ENCODE results near the gene TBC1D22A.
A peak's percentile ranks its signal among the peaks of the same experiment; 100 is the strongest.

Gene TBC1D22A

DNA sequence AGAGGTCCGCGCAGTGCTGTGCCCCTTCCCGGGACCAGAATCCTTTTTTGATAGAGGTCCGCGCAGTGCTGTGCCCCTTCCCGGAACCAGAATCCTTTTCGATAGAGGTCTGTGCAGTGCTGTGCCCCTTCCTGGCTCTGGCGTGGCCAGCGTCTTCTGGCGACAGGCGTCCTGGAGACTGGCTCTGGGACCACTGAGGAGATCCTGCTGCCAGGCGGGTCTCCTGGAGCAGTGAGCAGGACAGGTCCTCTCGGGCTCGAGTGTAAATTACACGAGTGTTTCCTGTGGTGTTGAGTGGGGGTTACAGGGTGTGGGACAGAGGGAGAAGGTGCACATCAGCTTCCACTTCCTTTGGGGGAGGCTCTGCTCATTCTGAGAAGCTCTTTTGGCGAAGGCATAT lies 98.1 kb downstream of the TBC1D22A start:
- DNase-seq (ENCODE audit: low spot score) = no peak

GRCh38 chr22:46861468-46862367 lies 99.3 kb downstream of the TBC1D22A start:
- DNase-seq (ENCODE audit: low spot score) = no peak

DNA sequence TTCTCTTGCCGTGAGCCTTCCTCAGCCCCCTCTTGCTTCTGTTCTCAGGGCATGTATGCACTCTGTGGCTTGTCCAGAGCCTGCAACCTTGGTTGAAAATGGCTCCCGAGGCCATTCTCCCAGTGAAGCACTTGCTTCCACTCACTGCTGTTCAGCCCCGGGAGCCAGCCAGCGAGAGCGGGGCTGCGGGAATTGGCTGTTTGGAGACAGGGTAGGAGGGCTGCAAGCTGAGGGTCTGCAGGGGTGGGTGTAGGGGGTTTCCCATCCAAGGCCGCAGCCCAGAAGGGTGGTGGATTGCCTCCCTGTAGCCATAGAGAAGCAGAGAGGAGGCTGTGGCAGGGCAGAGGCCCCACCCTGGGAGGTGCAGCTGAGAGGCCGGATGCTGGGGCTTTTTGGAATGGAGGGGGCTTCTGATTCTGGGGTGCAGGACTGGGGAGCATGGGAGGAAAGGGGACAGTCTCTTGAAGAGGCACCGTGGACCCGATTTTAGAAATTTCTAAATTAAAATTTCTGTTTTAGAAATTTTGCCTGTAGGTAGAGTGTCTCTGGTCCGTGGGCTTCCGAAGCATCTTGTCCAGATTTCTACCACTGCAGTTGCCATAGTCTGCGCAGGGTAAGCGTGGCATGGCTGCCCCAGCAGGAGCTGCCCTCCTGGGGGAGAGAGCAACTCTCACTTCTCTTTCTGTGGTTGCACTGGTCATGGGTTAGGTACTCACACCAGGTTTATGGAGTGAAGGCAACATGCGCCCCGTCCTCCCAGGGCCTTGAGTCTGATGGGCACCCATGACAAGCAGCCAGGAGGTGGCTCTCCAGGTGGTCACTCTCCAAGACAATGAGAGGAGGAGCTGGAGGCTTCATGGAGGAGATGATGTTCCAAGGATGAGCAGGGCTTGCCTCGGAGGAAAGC lies 100.2 kb downstream of the TBC1D22A start:
- DNase-seq (ENCODE audit: low spot score) = no peak

DNA sequence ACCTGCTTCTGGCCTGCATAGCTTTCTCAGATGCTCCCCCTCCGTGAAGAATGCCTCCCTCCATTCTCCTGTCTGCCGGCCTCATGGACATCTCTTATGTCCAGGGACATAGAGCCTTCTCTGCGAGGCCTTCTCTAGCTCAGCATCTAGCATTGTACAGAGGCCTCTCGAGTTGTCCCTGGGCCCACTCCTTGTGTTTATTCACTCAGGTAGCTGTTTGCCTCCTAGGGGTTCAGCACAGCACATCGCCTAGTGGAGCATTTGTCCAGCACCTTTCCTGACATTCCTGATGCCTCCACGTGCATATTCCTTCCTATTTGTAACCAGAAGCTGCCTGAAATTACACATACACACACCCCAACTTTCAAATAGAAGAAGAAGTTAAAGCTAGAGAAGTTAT lies 101.3 kb downstream of the TBC1D22A start:
- no peak for DNase-seq (ENCODE audit: low spot score)

DNA sequence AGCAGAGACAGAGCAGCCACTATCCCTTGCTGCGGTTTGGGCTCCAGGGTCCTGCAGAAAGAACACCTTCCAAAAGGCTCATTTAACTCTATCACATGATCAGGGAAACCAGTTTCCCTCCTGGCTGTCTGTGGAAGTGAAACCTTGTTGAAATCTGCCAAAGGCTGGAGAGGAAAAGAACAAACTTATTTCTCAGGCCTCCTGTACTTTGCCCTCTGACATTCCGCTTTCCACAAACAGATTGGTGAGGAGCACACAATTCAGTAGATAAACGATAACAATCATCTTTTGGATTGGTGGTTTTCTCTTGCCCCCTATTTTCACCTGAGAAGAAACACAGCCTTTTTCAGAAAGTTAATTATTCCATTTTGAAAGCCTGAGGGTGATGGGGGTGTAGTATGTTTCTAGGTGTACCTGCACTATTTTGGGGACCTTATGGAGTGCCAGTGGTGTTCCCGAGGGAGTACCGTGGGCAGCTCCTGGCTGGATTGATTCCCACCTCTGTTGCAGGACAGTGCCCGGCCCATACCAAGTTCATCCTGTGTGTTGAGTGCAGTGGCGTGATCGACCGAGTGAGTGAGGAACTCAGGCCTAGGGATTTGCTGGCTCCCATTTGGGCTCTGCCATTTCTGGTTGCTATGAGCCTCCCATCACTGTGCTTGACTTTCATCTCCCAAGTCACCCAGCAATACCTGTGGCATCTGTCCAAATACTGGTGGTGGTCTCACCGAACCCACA lies 102.0 kb downstream of the TBC1D22A start:
- DNase-seq (ENCODE audit: low spot score) = no peak

DNA sequence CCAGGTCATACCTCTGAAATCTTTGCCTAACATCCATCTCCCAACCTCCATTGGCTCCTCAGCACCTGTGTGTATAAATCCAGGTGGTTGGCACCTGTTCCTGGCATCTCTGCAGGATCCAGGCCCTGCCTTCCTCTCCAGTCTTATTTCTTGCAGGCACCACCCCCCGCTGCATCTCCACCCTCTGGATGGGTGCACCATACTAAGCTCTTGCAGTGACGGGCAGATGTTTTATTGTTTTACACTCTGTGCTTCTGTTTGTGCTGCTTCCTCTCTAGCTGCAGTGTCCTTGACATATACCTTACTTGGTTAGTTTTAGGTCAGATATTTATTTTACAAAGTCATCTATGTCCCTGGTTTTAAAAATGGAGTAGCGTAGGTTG lies 102.6 kb downstream of the TBC1D22A start:
- no peak for DNase-seq (ENCODE audit: low spot score)

GRCh38 chr22:46865642-46866041 lies 103.2 kb downstream of the TBC1D22A start:
- no peak for DNase-seq (ENCODE audit: low spot score)

DNA sequence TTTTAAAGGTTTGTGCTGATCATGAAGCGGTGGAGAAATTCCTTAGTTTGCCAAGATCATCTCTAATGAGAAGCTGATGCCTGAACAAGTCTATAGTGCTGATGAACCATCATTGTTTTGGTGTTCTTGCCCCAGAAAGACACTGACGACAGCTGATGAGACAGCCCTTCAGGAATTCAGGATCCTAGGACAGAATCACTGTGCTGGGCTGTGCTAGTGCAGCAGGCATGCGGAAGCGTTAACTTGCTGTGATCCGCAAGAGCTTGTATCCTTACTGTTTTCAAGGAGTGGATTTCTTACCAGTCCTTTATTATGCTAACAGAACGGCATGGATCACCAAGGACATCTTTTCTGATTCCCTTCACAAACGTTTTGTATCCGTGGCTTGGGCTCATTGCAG lies 104.1 kb downstream of the TBC1D22A start:
- peak; percentile 10 for DNase-seq (ENCODE audit: low spot score)

DNA sequence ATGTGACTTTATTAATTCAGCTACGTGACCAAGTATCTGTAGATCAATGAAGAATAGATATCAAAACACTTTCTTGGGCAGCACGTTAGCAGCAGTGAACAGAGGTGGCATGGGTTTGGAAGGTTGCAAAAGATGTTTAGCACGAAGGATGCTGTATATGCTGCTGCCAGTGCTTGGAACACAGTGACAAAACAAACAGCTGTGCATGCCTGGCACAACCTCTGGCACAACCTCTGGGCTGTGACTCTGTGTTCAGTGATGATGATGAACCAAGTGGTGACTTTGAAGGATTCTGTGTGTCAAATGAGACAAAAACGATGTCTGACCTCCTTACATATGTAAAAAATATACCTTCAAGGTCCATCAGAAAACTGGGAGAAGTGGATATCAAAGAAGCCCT lies 104.7 kb downstream of the TBC1D22A start:
- no peak for DNase-seq (ENCODE audit: low spot score)

GRCh38 chr22:46869329-46869728 lies 106.9 kb downstream of the TBC1D22A start:
- DNase-seq (ENCODE audit: low spot score) = no peak

- no peak for DNase-seq (ENCODE audit: low spot score)
Measured at GRCh38 chr22:46869831-46870441, 107.5 kb downstream of the TBC1D22A start.

DNA sequence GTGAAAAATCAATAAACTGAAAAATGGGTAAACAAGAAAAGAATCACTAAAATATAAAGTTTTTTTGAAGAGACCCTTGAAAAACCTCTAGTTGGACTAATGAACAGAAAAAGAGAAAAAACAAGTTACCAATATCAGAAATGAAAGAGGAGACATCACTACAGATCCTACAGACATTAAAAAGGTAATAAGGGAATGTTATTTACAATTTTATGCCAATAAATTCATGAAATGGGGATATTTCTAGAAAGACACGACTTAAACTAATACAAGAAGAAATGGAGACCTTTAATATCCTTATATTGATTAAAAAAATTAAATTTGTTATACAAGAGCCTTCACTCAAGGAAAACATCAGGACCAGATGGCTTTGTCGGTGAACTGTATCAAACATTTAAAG lies 109.4 kb downstream of the TBC1D22A start:
- no peak for DNase-seq (ENCODE audit: low spot score)

DNA sequence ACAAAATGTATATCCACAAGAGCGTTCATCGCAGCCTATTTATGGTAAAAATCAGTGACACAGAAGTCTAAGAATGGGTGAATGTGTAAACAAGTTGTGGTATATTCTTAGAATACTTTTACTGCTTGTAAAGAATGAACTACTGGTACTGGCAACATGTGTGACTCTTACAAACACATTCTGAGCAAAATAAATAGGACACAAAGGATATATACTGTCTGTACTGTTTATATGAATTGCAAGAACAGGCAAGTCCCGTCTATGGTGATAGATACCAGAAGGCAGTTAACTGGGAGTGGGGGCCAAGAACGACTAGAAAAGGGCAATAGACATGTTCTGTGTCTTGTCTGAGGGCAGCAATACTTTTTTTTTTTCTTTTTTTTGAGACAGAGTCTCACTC lies 112.6 kb downstream of the TBC1D22A start:
- no peak for DNase-seq (ENCODE audit: low spot score)

DNA sequence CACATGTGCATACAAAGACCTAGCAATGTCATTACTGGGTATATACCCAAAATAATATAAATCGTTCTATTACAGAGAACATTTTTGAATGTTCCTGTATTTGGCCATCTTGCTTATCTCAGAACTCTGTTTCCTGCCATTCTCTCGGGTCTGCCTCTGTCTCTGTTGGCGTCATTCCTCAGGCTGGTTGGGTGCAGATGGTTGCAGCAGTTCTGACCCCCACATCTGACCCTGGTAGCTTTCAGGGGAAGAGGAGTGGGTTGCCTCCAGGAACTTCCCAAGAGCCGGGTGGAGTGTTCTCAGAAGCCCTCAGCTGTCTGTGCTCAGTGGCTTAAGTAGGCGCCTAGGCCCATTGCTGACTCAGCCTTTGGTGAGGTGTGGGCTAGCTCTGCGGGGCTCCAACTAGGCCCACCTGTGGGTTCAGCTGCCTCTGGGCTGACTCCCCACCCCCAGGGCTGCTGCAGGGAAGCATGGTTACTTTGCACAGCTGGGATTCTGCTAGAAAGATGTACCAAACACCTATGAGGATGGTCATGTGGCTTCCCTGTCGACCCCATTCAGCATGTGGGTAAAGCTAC lies 114.0 kb downstream of the TBC1D22A start:
- no peak for DNase-seq (ENCODE audit: low spot score)

GRCh38 chr22:46878191-46878948 lies 115.9 kb downstream of the TBC1D22A start:
- no peak for DNase-seq (ENCODE audit: low spot score)

GRCh38 chr22:46879083-46879482 lies 116.6 kb downstream of the TBC1D22A start:
- DNase-seq (ENCODE audit: low spot score) = no peak

GRCh38 chr22:46881373-46882118 lies 119.1 kb downstream of the TBC1D22A start:
- DNase-seq (ENCODE audit: low spot score) = peak; percentile 17

DNA sequence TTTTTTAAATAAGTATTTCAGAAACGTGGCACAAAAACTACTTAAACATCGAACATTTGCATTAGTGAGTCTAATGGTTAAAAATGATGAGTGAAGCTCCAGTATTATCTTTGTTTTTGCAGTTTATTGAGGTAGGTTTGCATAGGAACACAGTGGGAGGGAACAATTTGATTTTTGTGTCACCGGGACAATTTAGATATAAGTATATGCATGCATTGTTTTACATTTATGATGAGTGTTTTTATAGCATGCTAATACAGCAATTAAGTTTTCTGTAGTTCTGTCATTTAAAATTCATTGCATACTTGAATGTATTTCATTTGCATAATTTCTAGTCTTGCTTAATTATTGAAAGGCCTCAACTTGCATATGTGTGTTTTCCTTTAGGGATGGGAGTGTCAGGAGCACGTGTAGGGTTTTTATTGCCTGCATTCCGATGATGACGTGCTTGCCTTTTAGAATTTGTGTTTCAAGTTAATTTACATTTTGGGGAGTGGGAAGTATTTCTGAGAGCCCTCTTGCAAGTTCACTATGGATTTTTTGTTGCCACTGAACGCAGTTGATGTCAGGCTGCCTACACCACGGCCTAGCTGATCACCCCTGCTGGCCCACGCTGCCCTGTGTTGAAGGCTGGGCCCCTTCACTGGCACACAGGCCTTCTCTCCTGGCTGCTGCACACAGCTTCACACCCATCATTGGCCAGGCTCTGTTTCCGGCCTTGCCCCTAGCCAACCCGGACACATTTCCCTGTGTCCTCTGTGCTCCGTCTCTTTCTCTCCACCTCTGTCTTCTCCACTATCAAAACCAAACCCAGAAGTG lies 120.9 kb downstream of the TBC1D22A start:
- DNase-seq (ENCODE audit: low spot score) = no peak

GRCh38 chr22:46884365-46884764 lies 121.9 kb downstream of the TBC1D22A start:
- no peak for DNase-seq (ENCODE audit: low spot score)

All from kidney capillary endothelial cell (primary cell).